Brain microvascular endothelial cell (primary cell): Measurements from ENCODE around the gene LRRC7.

Experiments
- DNase-seq: peaks from one replicate; pipeline ENCODE4 v3.0.0-alpha.2; 2020
- H3K27ac ChIP-seq: fragments of 250-450 bp; sonication (Bioruptor Pico); 2 replicates; pipeline ENCODE4 v1.5.1; 2020; ENCODE audit warnings: mild to moderate bottlenecking, moderate library complexity
- H3K27me3 ChIP-seq: fragments of 250-450 bp; sonication (Bioruptor Pico); replicated peaks from 2 replicates; pipeline ENCODE4 v1.5.1; 2020; ENCODE audit warnings: mild to moderate bottlenecking
- H3K36me3 ChIP-seq: fragments of 250-450 bp; sonication (Bioruptor Pico); replicated peaks from 2 replicates; pipeline ENCODE4 v1.5.1; 2020; ENCODE audit warnings: mild to moderate bottlenecking
- H3K4me3 ChIP-seq: 2 replicates; pipeline ENCODE4 v1.5.1; 2011; ENCODE audit warnings: low read depth, mild to moderate bottlenecking, control low read depth, low read length, moderate library complexity
- in situ Hi-C: cut with HindIII; loops from 2 replicates; pipeline ENCODE4 v1.10.0; 2017; ENCODE audit warnings: low sequenced_read_pairs, low pct_ligation_motif_present
- TF ChIP-seq, protein P1 (sequence below): IDR thresholded peaks from 2 replicates; pipeline ENCODE4 v1.5.1; 2011; ENCODE audit warnings: low read depth, mild to moderate bottlenecking, moderate library complexity, low read length, control low read depth, inconsistent platforms; ENCODE audit errors: missing control alignments

Gene LRRC7

DNA sequence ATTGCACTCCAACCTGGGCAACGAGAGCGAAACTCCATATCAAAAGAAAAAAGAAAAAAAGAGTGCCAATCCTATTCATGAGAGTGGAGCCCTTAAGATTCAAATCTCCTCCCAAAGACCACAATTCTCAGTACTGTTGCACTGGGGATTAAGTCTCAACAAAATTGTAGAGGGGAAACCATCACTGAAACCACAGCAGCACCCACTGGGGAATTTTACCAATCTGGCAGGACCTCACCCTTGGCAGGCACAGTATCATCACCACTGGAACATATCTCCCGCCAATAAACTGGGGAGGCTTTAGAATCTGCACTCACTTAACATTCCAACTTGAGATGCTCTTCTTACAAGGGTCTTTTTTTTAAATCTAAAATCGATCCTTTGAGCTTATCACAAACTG, 596.6 kb downstream of the LRRC7 start:
- Histone ChIP-seq H3K27ac (no peak overlapping the region), H3K4me3 (no peak overlapping the region), H3K36me3 (no peaks in the 10 kb centered on the region), H3K27me3 (no peaks in the 10 kb centered on the region)
- TF ChIP-seq, protein P1, sequence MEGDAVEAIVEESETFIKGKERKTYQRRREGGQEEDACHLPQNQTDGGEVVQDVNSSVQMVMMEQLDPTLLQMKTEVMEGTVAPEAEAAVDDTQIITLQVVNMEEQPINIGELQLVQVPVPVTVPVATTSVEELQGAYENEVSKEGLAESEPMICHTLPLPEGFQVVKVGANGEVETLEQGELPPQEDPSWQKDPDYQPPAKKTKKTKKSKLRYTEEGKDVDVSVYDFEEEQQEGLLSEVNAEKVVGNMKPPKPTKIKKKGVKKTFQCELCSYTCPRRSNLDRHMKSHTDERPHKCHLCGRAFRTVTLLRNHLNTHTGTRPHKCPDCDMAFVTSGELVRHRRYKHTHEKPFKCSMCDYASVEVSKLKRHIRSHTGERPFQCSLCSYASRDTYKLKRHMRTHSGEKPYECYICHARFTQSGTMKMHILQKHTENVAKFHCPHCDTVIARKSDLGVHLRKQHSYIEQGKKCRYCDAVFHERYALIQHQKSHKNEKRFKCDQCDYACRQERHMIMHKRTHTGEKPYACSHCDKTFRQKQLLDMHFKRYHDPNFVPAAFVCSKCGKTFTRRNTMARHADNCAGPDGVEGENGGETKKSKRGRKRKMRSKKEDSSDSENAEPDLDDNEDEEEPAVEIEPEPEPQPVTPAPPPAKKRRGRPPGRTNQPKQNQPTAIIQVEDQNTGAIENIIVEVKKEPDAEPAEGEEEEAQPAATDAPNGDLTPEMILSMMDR = no peak
- DNase-seq = no peak
- in situ Hi-C loops = no loop called here

DNA sequence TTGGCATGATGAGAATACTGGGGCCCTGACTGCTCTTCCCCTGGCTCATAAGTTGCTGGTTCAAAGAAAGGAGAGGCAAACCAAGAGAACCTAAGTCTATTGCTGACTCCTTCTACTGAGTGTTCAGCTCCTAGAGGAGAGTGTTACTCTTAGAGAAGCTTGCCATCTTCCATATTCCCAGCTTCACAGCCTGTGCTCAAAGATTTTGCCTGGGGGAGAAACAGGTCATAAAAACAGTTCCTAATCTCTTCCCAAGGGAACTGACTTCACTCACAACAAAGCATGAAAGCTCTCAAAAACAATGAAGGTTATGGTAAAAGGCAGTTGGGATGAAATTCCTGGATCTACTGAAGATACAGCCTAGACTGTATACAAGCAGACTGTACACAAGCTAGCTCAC, 600.6 kb downstream of the LRRC7 start:
- no peaks in the 10 kb centered on the region for H3K27me3 ChIP-seq
- TF ChIP-seq, protein P1 = no peak
- H3K4me3 ChIP-seq = no peak overlapping the region
- H3K27ac ChIP-seq = no peak overlapping the region
- H3K36me3 ChIP-seq = no peaks in the 10 kb centered on the region
- DNase-seq = no peak
- in situ Hi-C loops = no loop called here

DNA sequence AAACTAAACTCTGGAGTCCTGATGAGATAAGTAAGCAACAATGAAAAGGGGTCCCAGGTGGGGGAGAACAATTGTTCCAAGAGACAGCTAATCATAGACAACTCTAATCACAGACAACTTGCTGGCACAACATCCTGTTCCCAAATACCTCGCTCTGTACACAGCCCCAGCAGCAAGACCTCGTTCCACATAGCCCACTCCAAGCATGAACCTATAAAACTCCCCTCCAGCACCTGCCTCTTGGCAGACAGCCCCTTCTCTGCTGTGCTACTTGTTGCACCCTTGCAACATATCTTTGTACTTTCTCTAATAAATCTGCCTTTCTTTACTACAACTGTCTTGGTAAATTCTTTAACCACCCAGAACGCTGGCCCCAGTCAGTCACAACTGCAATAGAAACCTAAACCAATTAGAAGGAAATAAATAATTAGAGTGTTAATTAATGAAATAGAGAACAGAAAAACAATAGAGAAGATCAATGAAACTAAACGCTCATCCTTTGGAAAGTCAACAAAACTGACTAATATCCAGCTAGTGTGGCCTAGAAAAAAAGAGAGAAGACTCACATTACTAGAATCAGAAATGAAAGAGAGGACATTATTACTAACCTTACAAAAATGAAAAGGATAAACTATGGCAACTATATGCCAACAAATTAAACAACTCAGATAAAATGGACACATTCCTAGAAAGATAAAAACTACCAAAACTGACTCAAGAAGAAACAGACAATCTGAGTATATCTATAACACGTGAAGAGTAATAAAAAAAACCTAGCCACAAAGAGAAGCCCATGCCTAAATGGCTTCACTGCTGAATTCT, 601.5 kb downstream of the LRRC7 start:
- no peak overlapping the region for H3K27ac ChIP-seq
- TF ChIP-seq, protein P1 = no peak
- in situ Hi-C loops = no loop called here
- H3K36me3 ChIP-seq = no peaks in the 10 kb centered on the region
- no peaks in the 10 kb centered on the region for H3K27me3 ChIP-seq
- no peak for DNase-seq
- no peak overlapping the region for H3K4me3 ChIP-seq

DNA sequence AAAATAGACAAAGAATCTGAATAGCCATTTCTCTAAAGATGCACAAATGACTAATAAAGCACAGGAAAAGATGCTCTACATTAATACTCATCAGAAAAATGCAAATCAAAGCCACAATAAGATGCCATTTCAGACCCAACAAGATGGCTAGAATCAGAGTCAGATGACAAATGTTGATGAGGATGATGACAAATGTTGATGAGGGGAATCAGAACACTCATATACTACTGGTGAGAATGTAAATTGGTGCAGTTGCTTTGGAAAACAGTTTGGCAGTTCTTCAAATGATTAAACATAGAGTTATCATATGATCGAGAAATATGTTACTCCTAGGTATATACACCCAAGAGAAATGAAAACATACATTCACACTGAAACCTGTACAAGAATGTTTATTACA, 603.8 kb downstream of the LRRC7 start:
- no peak for DNase-seq
- in situ Hi-C loops = no loop called here
- H3K27me3 ChIP-seq = no peaks in the 10 kb centered on the region
- H3K4me3 ChIP-seq = no peak overlapping the region
- TF ChIP-seq, protein P1 = no peak
- no peaks in the 10 kb centered on the region for H3K36me3 ChIP-seq
- no peak overlapping the region for H3K27ac ChIP-seq
